ENCODE results near the gene PKIB.

PKIB gene

GRCh38 chr6:122758927-122759334 is 148.7 kb downstream of the PKIB start:
- Histone ChIP-seq H3K9ac (no peak overlapping the region), H3K27ac (no peak overlapping the region), H3K4me2 (ENCODE audit: low read length) (no peak overlapping the region), H2AFZ (no peak overlapping the region), H3K4me3 (ENCODE audit: low read depth, low read length) (no peak overlapping the region), H3K9me3 (ENCODE audit: control insufficient read depth, low read length) (no peaks in the 10 kb centered on the region), H3K36me3 (ENCODE audit: control insufficient read depth, insufficient read depth, low read length) (no peaks in the 10 kb centered on the region), H3K79me2 (no peaks in the 10 kb centered on the region), H3K27me3 (ENCODE audit: control insufficient read depth, insufficient read depth, low read length) (no peaks in the 10 kb centered on the region), H3K4me1 (no peaks in the 10 kb centered on the region)
- TF ChIP-seq, protein P1, sequence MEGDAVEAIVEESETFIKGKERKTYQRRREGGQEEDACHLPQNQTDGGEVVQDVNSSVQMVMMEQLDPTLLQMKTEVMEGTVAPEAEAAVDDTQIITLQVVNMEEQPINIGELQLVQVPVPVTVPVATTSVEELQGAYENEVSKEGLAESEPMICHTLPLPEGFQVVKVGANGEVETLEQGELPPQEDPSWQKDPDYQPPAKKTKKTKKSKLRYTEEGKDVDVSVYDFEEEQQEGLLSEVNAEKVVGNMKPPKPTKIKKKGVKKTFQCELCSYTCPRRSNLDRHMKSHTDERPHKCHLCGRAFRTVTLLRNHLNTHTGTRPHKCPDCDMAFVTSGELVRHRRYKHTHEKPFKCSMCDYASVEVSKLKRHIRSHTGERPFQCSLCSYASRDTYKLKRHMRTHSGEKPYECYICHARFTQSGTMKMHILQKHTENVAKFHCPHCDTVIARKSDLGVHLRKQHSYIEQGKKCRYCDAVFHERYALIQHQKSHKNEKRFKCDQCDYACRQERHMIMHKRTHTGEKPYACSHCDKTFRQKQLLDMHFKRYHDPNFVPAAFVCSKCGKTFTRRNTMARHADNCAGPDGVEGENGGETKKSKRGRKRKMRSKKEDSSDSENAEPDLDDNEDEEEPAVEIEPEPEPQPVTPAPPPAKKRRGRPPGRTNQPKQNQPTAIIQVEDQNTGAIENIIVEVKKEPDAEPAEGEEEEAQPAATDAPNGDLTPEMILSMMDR (IDR thresholded peaks at IDR 0.05): no peak

DNA sequence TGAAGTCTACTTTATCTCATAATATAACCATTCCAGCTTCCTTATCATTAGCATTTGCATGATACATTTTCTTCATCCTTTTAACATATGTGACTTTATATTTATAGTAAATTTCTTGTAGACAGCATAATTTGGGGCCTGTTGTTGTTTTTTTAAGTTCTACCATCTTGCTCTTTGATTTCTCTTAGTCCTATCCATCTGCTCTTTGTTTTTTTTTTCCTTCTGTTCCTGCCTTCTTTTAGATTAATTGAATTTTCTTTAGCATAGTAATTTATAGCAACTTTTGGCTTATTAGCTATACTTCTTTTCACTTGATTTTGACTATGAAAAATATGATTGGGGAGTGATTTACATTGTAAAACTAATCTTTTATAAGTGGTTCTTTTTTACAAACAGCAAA is 150.1 kb downstream of the PKIB start:
- TF ChIP-seq, protein P1 (IDR thresholded peaks at IDR 0.05): no peak
- Histone ChIP-seq H2AFZ (no peak overlapping the region), H3K79me2 (no peaks in the 10 kb centered on the region), H3K4me1 (no peaks in the 10 kb centered on the region), H3K27me3 (ENCODE audit: control insufficient read depth, insufficient read depth, low read length) (no peaks in the 10 kb centered on the region), H3K9me3 (ENCODE audit: control insufficient read depth, low read length) (no peaks in the 10 kb centered on the region), H3K36me3 (ENCODE audit: control insufficient read depth, insufficient read depth, low read length) (no peaks in the 10 kb centered on the region), H3K4me3 (ENCODE audit: low read depth, low read length) (no peak overlapping the region), H3K9ac (no peak overlapping the region), H3K27ac (no peak overlapping the region), H3K4me2 (ENCODE audit: low read length) (no peak overlapping the region)

GRCh38 chr6:122766256-122766655 is 156.1 kb downstream of the PKIB start:
- Histone ChIP-seq H3K36me3 (ENCODE audit: control insufficient read depth, insufficient read depth, low read length) (no peaks in the 10 kb centered on the region), H3K9me3 (ENCODE audit: control insufficient read depth, low read length) (no peaks in the 10 kb centered on the region)

DNA sequence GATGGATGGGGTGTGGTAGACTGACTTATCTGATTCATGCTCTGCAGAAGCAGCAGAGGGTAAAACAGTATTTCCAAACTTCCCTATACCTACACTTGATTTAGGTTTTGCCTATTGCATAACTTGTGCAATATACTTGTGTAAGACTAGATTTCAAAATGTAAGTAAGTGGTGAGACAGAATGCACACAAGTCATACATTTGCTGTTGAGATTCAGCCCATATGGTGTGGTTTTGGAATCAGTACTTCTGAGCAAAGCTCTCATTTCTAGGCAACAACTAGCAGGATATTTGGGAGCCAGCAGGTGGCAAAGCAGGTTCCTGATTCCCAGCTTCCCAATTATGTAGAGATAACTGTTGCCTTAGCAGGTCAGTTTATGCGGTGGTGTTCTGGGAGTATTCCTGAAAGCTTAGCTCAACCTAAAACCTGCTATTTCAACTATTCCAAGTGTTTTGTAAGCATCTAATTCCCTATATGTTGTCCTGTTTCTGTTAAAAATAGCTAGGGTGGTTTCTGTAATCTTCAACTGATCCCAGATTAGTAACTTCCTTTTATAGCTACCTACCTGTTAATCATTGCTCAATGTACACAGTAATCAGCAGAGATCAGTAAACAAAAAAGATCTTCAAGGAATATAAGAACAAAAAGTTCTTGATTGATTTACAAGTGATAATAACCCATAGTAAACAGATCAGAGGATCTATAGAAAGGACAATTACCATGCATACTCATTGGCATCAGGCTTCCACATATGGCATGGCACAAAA is 160.8 kb downstream of the PKIB start:
- no peak overlapping the region for H3K4me3 ChIP-seq (ENCODE audit: low read depth, low read length)
- H3K9me3 ChIP-seq (ENCODE audit: control insufficient read depth, low read length): no peaks in the 10 kb centered on the region
- H3K4me1 ChIP-seq: no peaks in the 10 kb centered on the region
- H3K27me3 ChIP-seq (ENCODE audit: control insufficient read depth, insufficient read depth, low read length): no peaks in the 10 kb centered on the region
- no peak overlapping the region for H3K27ac ChIP-seq
- H3K9ac ChIP-seq: no peak overlapping the region
- TF ChIP-seq, protein P1 (IDR thresholded peaks at IDR 0.05): peak; percentile 25
- H3K36me3 ChIP-seq (ENCODE audit: control insufficient read depth, insufficient read depth, low read length): no peaks in the 10 kb centered on the region
- no peak overlapping the region for H3K4me2 ChIP-seq (ENCODE audit: low read length)
- no peaks in the 10 kb centered on the region for H3K79me2 ChIP-seq
- H2AFZ ChIP-seq: no peak overlapping the region

More at GRCh38 chr6:122766256-122766655, 156.1 kb downstream of the PKIB start:
- Histone ChIP-seq H3K79me2 (no peaks in the 10 kb centered on the region), H3K27ac (no peak overlapping the region), H3K4me1 (no peaks in the 10 kb centered on the region), H3K4me2 (ENCODE audit: low read length) (no peak overlapping the region), H3K4me3 (ENCODE audit: low read depth, low read length) (no peak overlapping the region), H2AFZ (no peak overlapping the region), H3K27me3 (ENCODE audit: control insufficient read depth, insufficient read depth, low read length) (no peaks in the 10 kb centered on the region), H3K9ac (no peak overlapping the region)
- TF ChIP-seq, protein P1 (IDR thresholded peaks at IDR 0.05): no peak
